ENCODE measurements around the gene COASY. TPM values are rescaled to one million over a fixed set of nuclear protein-coding genes. Genes with fewer than 3 reads are reported as not detected.

COASY gene
- total RNA-seq, 1 experiment from 2014 or later, result 131 TPM

- TF ChIP-seq, protein P1, sequence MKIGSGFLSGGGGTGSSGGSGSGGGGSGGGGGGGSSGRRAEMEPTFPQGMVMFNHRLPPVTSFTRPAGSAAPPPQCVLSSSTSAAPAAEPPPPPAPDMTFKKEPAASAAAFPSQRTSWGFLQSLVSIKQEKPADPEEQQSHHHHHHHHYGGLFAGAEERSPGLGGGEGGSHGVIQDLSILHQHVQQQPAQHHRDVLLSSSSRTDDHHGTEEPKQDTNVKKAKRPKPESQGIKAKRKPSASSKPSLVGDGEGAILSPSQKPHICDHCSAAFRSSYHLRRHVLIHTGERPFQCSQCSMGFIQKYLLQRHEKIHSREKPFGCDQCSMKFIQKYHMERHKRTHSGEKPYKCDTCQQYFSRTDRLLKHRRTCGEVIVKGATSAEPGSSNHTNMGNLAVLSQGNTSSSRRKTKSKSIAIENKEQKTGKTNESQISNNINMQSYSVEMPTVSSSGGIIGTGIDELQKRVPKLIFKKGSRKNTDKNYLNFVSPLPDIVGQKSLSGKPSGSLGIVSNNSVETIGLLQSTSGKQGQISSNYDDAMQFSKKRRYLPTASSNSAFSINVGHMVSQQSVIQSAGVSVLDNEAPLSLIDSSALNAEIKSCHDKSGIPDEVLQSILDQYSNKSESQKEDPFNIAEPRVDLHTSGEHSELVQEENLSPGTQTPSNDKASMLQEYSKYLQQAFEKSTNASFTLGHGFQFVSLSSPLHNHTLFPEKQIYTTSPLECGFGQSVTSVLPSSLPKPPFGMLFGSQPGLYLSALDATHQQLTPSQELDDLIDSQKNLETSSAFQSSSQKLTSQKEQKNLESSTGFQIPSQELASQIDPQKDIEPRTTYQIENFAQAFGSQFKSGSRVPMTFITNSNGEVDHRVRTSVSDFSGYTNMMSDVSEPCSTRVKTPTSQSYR (CRISPR knock-in tag; IDR thresholded peaks at IDR 0.05), result no peak
- TF ChIP-seq TEAD1 (CRISPR knock-in tag; IDR thresholded peaks at IDR 0.05) (no peak), ZNF219 (CRISPR knock-in tag; IDR thresholded peaks at IDR 0.05; ENCODE audit: borderline replicate concordance) (no peak), TP53 (CRISPR knock-in tag; IDR thresholded peaks at IDR 0.05) (no peak), NR1H2 (CRISPR knock-in tag; IDR thresholded peaks at IDR 0.05) (no peak)
- TF ChIP-seq, protein P2, sequence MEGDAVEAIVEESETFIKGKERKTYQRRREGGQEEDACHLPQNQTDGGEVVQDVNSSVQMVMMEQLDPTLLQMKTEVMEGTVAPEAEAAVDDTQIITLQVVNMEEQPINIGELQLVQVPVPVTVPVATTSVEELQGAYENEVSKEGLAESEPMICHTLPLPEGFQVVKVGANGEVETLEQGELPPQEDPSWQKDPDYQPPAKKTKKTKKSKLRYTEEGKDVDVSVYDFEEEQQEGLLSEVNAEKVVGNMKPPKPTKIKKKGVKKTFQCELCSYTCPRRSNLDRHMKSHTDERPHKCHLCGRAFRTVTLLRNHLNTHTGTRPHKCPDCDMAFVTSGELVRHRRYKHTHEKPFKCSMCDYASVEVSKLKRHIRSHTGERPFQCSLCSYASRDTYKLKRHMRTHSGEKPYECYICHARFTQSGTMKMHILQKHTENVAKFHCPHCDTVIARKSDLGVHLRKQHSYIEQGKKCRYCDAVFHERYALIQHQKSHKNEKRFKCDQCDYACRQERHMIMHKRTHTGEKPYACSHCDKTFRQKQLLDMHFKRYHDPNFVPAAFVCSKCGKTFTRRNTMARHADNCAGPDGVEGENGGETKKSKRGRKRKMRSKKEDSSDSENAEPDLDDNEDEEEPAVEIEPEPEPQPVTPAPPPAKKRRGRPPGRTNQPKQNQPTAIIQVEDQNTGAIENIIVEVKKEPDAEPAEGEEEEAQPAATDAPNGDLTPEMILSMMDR (IDR thresholded peaks at IDR 0.05), result no peak
These were observed 24.0 kb upstream of the COASY start (continued) for GRCh38 chr17:42537826-42538451.

- no peak overlapping the region for H3K27ac Mint-ChIP-seq
- ChIA-PET CTCF (interaction anchor here (7.1 kb wide), 1 partner anchor 10 kb away, joined by 65 read pairs; no protein-coding TSS in a partner anchor), POLR2A (interaction anchor here (0.5 kb wide), 1 partner anchor 70 kb away, joined by 13 read pairs; no protein-coding TSS in a partner anchor)
- peaks cover 27% of the 10 kb centered on the region for H3K4me1 Mint-ChIP-seq
- no peaks in the 10 kb centered on the region for H3K9me3 Mint-ChIP-seq
- no peak for DNase-seq (ENCODE audit: low spot score)
- H3K4me3 Mint-ChIP-seq, result no peak overlapping the region
- H3K27me3 Mint-ChIP-seq (ENCODE audit: low read depth), result peaks cover 6% of the 10 kb centered on the region
- no peak for ATAC-seq
- peaks cover 12% of the 10 kb centered on the region; the same call in 1 of the 2 replicates for H3K36me3 Mint-ChIP-seq
- TF ChIP-seq PRRX2 (CRISPR knock-in tag; IDR thresholded peaks at IDR 0.05), result no peak
- no peak for TF ChIP-seq ZNF138 (CRISPR knock-in tag; conservative IDR thresholded peaks at IDR 0.05)
- TF ChIP-seq USF2 (CRISPR knock-in tag; IDR thresholded peaks at IDR 0.05), result no peak
- no peak for TF ChIP-seq NR1H2 (CRISPR knock-in tag; IDR thresholded peaks at IDR 0.05)
- TF ChIP-seq ZBTB21 (CRISPR knock-in tag; IDR thresholded peaks at IDR 0.05; ENCODE audit: borderline replicate concordance), result no peak
- TF ChIP-seq MXD4 (CRISPR knock-in tag; IDR thresholded peaks at IDR 0.05; ENCODE audit: borderline replicate concordance), result no peak
- no peak for TF ChIP-seq JUN (CRISPR knock-in tag; IDR thresholded peaks at IDR 0.05)
- no peak for TF ChIP-seq ATF1 (CRISPR knock-in tag; IDR thresholded peaks at IDR 0.05)
- no peak for TF ChIP-seq ERG (CRISPR knock-in tag; IDR thresholded peaks at IDR 0.05)
- no peak for TF ChIP-seq ZNF121 (CRISPR knock-in tag; IDR thresholded peaks at IDR 0.05)
- no peak for TF ChIP-seq TCF7 (CRISPR knock-in tag; IDR thresholded peaks at IDR 0.05; ENCODE audit: low read depth)
- TF ChIP-seq, protein P3, sequence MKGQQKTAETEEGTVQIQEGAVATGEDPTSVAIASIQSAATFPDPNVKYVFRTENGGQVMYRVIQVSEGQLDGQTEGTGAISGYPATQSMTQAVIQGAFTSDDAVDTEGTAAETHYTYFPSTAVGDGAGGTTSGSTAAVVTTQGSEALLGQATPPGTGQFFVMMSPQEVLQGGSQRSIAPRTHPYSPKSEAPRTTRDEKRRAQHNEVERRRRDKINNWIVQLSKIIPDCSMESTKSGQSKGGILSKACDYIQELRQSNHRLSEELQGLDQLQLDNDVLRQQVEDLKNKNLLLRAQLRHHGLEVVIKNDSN (CRISPR knock-in tag; IDR thresholded peaks at IDR 0.05), result no peak
- no peak for TF ChIP-seq FOXP4 (CRISPR knock-in tag; IDR thresholded peaks at IDR 0.05)
- no peak for TF ChIP-seq ZMAT4 (CRISPR knock-in tag; IDR thresholded peaks at IDR 0.05)
- TF ChIP-seq NR3C1 (CRISPR knock-in tag; conservative IDR thresholded peaks at IDR 0.05; ENCODE audit: low read depth), result no peak
- no peak for TF ChIP-seq NFATC4 (CRISPR knock-in tag; IDR thresholded peaks at IDR 0.05)
- no peak for TF ChIP-seq FOXP1 (CRISPR knock-in tag; IDR thresholded peaks at IDR 0.05; ENCODE audit: borderline replicate concordance)
- TF ChIP-seq NFYB (CRISPR knock-in tag; conservative IDR thresholded peaks at IDR 0.05; ENCODE audit: low read depth), result no peak
These were observed 23.5 kb upstream of the COASY start for GRCh38 chr17:42538482-42538881.

Measured in WTC11 (cell line).